Measurements from ENCODE around the gene HSD3B1. TPM values are rescaled to one million over a fixed set of nuclear protein-coding genes. Genes with fewer than 3 reads are reported as not detected.

Gene HSD3B1
- not detected for total RNA-seq

DNA sequence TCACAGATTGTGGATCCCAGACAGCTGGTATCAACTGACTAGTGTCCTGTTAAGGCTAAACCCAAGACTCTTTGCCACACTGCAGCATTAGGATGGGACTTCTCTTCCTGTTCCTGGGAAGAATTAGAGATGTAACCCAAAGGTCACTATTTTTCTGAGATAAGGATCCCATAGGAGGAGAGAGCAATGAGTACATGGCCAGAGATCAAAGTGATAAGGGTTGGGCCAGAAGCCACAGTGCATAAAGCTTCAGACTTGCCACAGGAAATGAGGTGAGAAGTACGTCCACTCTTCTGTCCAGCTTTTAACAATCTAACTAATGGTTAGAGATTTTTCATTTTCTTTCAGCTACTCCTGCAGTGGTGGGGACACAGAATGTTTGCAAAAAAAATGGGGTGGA, at the start of gene HSD3B1:
TSS of gene HSD3B1 (plus strand) at position 270 of the 400 bp plus-strand sequence. CDS start 267 bp downstream, outside the sequence.

Other genes with a start within 250 kb of the HSD3B1 start
- gene HAO2, start 138.4 kb upstream of the HSD3B1 start, total RNA-seq = not detected
- not detected for gene HSD3B2, start 92.1 kb upstream of the HSD3B1 start, total RNA-seq
- 23.8 TPM for gene ZNF697, start 141.1 kb downstream of the HSD3B1 start, total RNA-seq
- 58.1 TPM for gene PHGDH, start 204.7 kb downstream of the HSD3B1 start, total RNA-seq

Data from diencephalon (tissue), 1 donor.